ENCODE data around the gene FEM1A. TPM values are rescaled to one million over a fixed set of nuclear protein-coding genes. Genes with fewer than 3 reads are reported as not detected.
"Not testable (repeated sequence)": the region's sequence is repeated elsewhere in the genome, so short reads cannot be mapped to it uniquely, and the experiment has no call there.

Gene FEM1A
- total and polyA plus RNA-seq, 2 donors (not counting 1 experiment from before 2014, with no cell fraction given): 5.8 to 18.7 TPM

GRCh38 chr19:4822354-4822753 lies 30.8 kb downstream of the FEM1A start:
- intact Hi-C loops (cut with micrococcal nuclease); H3K27ac ChIP-seq (ENCODE audit: low read length in 2 of 2); H3K9ac ChIP-seq (ENCODE audit: low read length); H3K27me3 ChIP-seq (replicated peaks in 1 of 4; ENCODE audit: control extremely low read depth in 1 of 4, control insufficient read depth in 3 of 4, insufficient read depth in 4 of 4, low read length in 3 of 4); H3K4me3 ChIP-seq (ENCODE audit: control extremely low read depth in 1 of 5, extremely low read depth in 1 of 5, insufficient read depth in 1 of 5, low read depth in 2 of 5, low read length in 4 of 5); H3K4me1 Mint-ChIP-seq; DNase-seq; H2AFZ ChIP-seq (ENCODE audit: insufficient read depth, low read depth, low read length, poor library complexity, severe bottlenecking); H3K27ac Mint-ChIP-seq; H3K9me3 ChIP-seq (ENCODE audit: control extremely low read depth in 1 of 3, control insufficient read depth in 2 of 3, insufficient read depth in 1 of 3, low read length in 2 of 3); H3K4me1 ChIP-seq (ENCODE audit: control insufficient read depth in 2 of 2, insufficient read depth in 2 of 2, low read length in 2 of 2); ATAC-seq (ENCODE audit: low read depth); H3K27me3 Mint-ChIP-seq; H3K4me2 ChIP-seq (replicated peaks; ENCODE audit: low read depth, low read length, poor library complexity, severe bottlenecking); H3K4me3 Mint-ChIP-seq; H3K9me3 Mint-ChIP-seq (ENCODE audit: insufficient read depth): not testable (repeated sequence)
- H3K79me2 ChIP-seq (ENCODE audit: control insufficient read depth, insufficient read depth, low read length): peaks cover 67% of the 10 kb centered on the region
- ChIA-PET CTCF (interaction anchor here (1.0 to 11.1 kb wide), 5 partner anchors 9 to 90 kb away, joined by 3 to 135 read pairs (median 7); no protein-coding TSS in a partner anchor), POLR2A (interaction anchor here (1.1 kb wide), 1 partner anchor 45 kb away, joined by 6 read pairs; the partner anchor contains the start of gene PLIN3)
- peaks cover 32% of the 10 kb centered on the region for H4K20me1 ChIP-seq (ENCODE audit: control insufficient read depth, insufficient read depth, low read length, poor library complexity, severe bottlenecking)
- peaks cover 0 to 22% of the 10 kb centered on the region in 2 experiments for H3K36me3 ChIP-seq (replicated peaks in 1 of 2; ENCODE audit: control extremely low read depth in 1 of 2, control insufficient read depth in 1 of 2, extremely low read depth in 1 of 2, insufficient read depth in 2 of 2, low read length in 1 of 2)
- WGBS (ENCODE audit: insufficient coverage): 89% methylated on average over 5 of the region's 7 CpGs

- DNase-seq (no peak), ATAC-seq (ENCODE audit: low read depth) (no peak)
- intact Hi-C loops (cut with micrococcal nuclease): no loop called here
- Histone ChIP-seq H3K4me1 (ENCODE audit: control insufficient read depth in 2 of 2, insufficient read depth in 2 of 2, low read length in 2 of 2) (peaks cover 0 to 9% of the 10 kb centered on the region in 2 donors), H4K20me1 (ENCODE audit: control insufficient read depth, insufficient read depth, low read length, poor library complexity, severe bottlenecking) (peaks cover 43% of the 10 kb centered on the region), H3K27me3 (replicated peaks in 1 of 4; ENCODE audit: control extremely low read depth in 1 of 4, control insufficient read depth in 3 of 4, insufficient read depth in 4 of 4, low read length in 3 of 4) (no peaks in the 10 kb centered on the region), H3K79me2 (ENCODE audit: control insufficient read depth, insufficient read depth, low read length) (peaks cover 76% of the 10 kb centered on the region), H3K4me3 (ENCODE audit: control extremely low read depth in 1 of 5, extremely low read depth in 1 of 5, insufficient read depth in 1 of 5, low read depth in 2 of 5, low read length in 4 of 5) (no peak overlapping the region), H3K36me3 (replicated peaks in 1 of 2; ENCODE audit: control extremely low read depth in 1 of 2, control insufficient read depth in 1 of 2, extremely low read depth in 1 of 2, insufficient read depth in 2 of 2, low read length in 1 of 2) (peaks cover 0 to 11% of the 10 kb centered on the region in 2 experiments), H3K9ac (ENCODE audit: low read length) (no peak overlapping the region), H3K27ac (ENCODE audit: low read length in 2 of 2) (no peak overlapping the region), H3K9me3 (ENCODE audit: control extremely low read depth in 1 of 3, control insufficient read depth in 2 of 3, insufficient read depth in 1 of 3, low read length in 2 of 3) (no peaks in the 10 kb centered on the region), H2AFZ (ENCODE audit: insufficient read depth, low read depth, low read length, poor library complexity, severe bottlenecking) (no peak overlapping the region), H3K4me2 (replicated peaks; ENCODE audit: low read depth, low read length, poor library complexity, severe bottlenecking) (no peak overlapping the region)
- Mint-ChIP-seq H3K4me3 (no peak overlapping the region), H3K9me3 (ENCODE audit: insufficient read depth) (no peaks in the 10 kb centered on the region), H3K4me1 (peaks cover 10% of the 10 kb centered on the region), H3K27ac (no peak overlapping the region), H3K27me3 (no peaks in the 10 kb centered on the region)
- no CpG with 5 or more reads among the region's 6 CpGs for WGBS (ENCODE audit: insufficient coverage)
- ChIA-PET CTCF (interaction anchor here (0.7 to 11.1 kb wide), 11 partner anchors 11 to 207 kb away, joined by 3 to 135 read pairs (median 4); no protein-coding TSS in a partner anchor), POLR2A (no interaction called here)
- TF ChIP-seq EZH2 (IDR thresholded peaks at IDR 0.05; ENCODE audit: borderline replicate concordance, insufficient read depth, low read depth, low read length, poor library complexity, severe bottlenecking): no peak
- no peak for TF ChIP-seq CTCF (IDR thresholded peaks at IDR 0.05)
These were observed 32.0 kb downstream of the FEM1A start for GRCh38 chr19:4823577-4823976.
